Tibial nerve (tissue), 4 donors: Measurements from ENCODE around the gene E2F6.

Experiments used
- EP300 ChIP-seq, 2 donors: sonication (generic); formaldehyde crosslinking; IDR thresholded peaks; one replicate each; pipeline ENCODE4 v1.6.1; 2017; ENCODE audit warnings: antibody characterized with exemption in 2 of 2, mild to moderate bottlenecking in 1 of 2
- POLR2A ChIP-seq, 2 donors: fragments of 450-650 bp; IDR thresholded peaks; one replicate each; pipeline ENCODE4 v1.6.1; 2017; ENCODE audit warnings: antibody characterized with exemption in 2 of 2, mild to moderate bottlenecking in 2 of 2, moderate library complexity in 2 of 2
- TF ChIP-seq, protein P1 (sequence below), 5 experiments: fragments of 200-600 bp in 3 of 5; fragments of 450-650 bp in 2 of 5; sonication (generic) in 3 of 5; IDR thresholded peaks; one replicate each; pipeline ENCODE4 v1.5.1; 2016 to 2019; ENCODE audit warnings: antibody characterized with exemption in 5 of 5, mild to moderate bottlenecking in 3 of 5, moderate library complexity in 2 of 5

DNA sequence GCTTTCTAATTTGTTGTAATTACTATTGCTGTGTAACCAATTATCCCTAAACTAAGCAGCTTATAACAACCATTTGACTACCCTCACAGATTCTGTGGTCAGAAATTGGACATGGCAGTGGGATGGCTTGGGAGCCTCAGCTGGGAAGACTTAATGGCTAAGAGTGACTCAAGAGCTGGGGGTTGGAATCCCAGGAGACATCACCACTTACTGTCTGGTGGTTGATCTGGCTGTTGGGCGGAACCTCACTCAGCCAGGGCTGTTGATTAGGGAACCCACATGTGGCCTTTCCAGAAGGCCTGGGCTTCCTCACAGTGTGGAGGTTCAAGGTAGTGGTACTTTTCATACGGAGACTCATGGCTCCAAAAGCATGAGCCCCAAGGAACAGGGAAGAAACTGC, 49.8 kb downstream of the E2F6 start:
- TF ChIP-seq, protein P1, sequence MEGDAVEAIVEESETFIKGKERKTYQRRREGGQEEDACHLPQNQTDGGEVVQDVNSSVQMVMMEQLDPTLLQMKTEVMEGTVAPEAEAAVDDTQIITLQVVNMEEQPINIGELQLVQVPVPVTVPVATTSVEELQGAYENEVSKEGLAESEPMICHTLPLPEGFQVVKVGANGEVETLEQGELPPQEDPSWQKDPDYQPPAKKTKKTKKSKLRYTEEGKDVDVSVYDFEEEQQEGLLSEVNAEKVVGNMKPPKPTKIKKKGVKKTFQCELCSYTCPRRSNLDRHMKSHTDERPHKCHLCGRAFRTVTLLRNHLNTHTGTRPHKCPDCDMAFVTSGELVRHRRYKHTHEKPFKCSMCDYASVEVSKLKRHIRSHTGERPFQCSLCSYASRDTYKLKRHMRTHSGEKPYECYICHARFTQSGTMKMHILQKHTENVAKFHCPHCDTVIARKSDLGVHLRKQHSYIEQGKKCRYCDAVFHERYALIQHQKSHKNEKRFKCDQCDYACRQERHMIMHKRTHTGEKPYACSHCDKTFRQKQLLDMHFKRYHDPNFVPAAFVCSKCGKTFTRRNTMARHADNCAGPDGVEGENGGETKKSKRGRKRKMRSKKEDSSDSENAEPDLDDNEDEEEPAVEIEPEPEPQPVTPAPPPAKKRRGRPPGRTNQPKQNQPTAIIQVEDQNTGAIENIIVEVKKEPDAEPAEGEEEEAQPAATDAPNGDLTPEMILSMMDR (IDR thresholded peaks at IDR 0.05), result no peak
- TF ChIP-seq POLR2A (IDR thresholded peaks at IDR 0.05) (no peak), EP300 (IDR thresholded peaks at IDR 0.05) (no peak)
